ENCODE data around the gene GDPD4.
A peak's percentile ranks its signal among the peaks of the same experiment; 100 is the strongest.
"Not testable (repeated sequence)": the region's sequence is repeated elsewhere in the genome, so short reads cannot be mapped to it uniquely, and the experiment has no call there.

GDPD4 gene

DNA sequence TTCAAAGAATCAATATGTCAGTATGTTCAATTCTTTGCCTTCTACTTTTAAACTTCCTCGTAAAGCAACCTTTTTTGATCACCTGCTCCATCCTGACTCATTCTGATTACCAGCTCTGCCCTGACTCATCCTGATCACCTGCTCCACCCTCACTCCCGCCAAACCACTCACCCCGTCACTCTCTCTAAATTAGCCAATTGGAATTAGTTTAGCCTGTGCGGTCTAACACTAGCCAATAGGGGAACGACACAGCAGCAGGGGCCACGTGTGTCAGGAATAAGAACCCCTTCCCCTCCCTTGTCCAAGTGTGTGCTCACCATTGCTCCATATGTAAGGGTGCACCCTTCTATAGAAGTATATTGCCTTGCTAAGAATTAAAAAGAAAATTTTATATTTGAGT lies 1.5 kb downstream of the GDPD4 start:
- CTCF ChIA-PET, result interaction anchor here (1.0 kb wide), 1 partner anchor 13 kb away, joined by 3 read pairs; no protein-coding TSS in a partner anchor
- 92% methylated on average over 4 of the region's 6 CpGs for WGBS (ENCODE audit: insufficient coverage)
- H3K4me1 ChIP-seq (ENCODE audit: control extremely low read depth in 1 of 4, control insufficient read depth in 4 of 4, insufficient read depth in 4 of 4, low read length in 3 of 4); H3K27me3 ChIP-seq (replicated peaks in 2 of 5; ENCODE audit: control insufficient read depth in 4 of 5, insufficient read depth in 5 of 5, low read length in 4 of 5); H3K9me3 ChIP-seq (ENCODE audit: control extremely low read depth in 1 of 5, control insufficient read depth in 4 of 5, insufficient read depth in 2 of 5, low read depth in 1 of 5, low read length in 4 of 5); H3K4me3 ChIP-seq (ENCODE audit: control insufficient read depth in 1 of 7, extremely low read depth in 1 of 7, insufficient read depth in 4 of 7, low read depth in 2 of 7, low read length in 6 of 7); POLR2A ChIA-PET; H3K27ac ChIP-seq (ENCODE audit: insufficient read depth in 1 of 2, low read depth in 1 of 2, low read length in 2 of 2, poor library complexity in 1 of 2, severe bottlenecking in 2 of 2); H3K36me3 ChIP-seq (ENCODE audit: control insufficient read depth in 4 of 4, insufficient read depth in 4 of 4, low read length in 3 of 4): not testable (repeated sequence)
- peak in 1 of 3 donors; percentile 5 for DNase-seq

DNA sequence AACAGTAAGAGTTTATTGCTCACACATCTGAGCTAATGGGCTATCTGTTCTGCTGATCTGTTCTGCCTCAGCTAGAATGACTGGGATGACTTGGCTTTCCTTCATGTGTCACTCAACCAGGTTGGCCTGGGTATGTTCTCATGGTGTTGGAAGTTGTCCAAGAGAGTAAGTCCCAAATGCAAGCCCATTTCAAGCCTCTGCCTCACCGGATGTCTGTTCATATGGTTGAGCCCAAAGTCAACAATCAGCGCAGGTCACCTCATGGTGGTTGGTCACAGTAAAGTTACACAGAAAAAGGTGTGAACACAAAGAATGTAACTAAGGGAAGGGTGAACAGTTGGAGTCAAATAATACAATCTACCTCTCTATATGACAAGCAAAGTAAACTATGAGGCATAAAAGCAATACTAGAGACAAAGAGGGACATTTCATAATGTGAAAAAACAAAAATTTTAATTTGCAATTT lies 1.9 kb downstream of the GDPD4 start:
- ChIA-PET CTCF (interaction anchor here (1.0 kb wide), 1 partner anchor 13 kb away, joined by 3 read pairs; no protein-coding TSS in a partner anchor), POLR2A (no interaction called here)
- Histone ChIP-seq H3K4me1 (ENCODE audit: control extremely low read depth in 1 of 4, control insufficient read depth in 4 of 4, insufficient read depth in 4 of 4, low read length in 3 of 4) (no peaks in the 10 kb centered on the region), H3K4me3 (ENCODE audit: control insufficient read depth in 1 of 7, extremely low read depth in 1 of 7, insufficient read depth in 4 of 7, low read depth in 2 of 7, low read length in 6 of 7) (no peak overlapping the region), H3K9me3 (ENCODE audit: control extremely low read depth in 1 of 5, control insufficient read depth in 4 of 5, insufficient read depth in 2 of 5, low read depth in 1 of 5, low read length in 4 of 5) (no peaks in the 10 kb centered on the region), H3K27ac (ENCODE audit: insufficient read depth in 1 of 2, low read depth in 1 of 2, low read length in 2 of 2, poor library complexity in 1 of 2, severe bottlenecking in 2 of 2) (no peak overlapping the region), H3K27me3 (replicated peaks in 2 of 5; ENCODE audit: control insufficient read depth in 4 of 5, insufficient read depth in 5 of 5, low read length in 4 of 5) (no peaks in the 10 kb centered on the region), H3K36me3 (ENCODE audit: control insufficient read depth in 4 of 4, insufficient read depth in 4 of 4, low read length in 3 of 4) (no peaks in the 10 kb centered on the region)
- peak in 1 of 3 donors; percentile 2 for DNase-seq
- WGBS (ENCODE audit: insufficient coverage), result no CpG with 5 or more reads among the region's 2 CpGs

DNA sequence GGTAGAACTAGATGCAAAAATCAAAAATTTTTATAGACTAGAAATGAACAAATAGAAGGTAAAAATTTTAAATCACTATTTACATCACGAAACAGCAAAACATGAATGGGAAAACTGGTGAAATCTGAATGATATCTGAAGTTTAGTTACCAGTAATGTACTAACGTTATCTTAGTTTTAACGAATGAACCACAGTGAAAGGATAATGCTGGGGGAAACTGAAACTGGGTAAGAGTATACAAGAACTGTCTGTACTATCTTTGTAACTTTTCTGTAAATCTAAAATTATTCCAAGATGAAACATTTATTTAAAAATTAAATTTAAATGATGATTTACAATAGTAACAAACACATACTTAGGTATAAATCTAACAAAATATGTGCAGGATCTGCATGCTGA lies 7.4 kb downstream of the GDPD4 start:
- peaks cover 0 to 3% (median 0%) of the 10 kb centered on the region in 5 experiments for H3K9me3 ChIP-seq (ENCODE audit: control extremely low read depth in 1 of 5, control insufficient read depth in 4 of 5, insufficient read depth in 2 of 5, low read depth in 1 of 5, low read length in 4 of 5)
- H3K4me3 ChIP-seq (ENCODE audit: control insufficient read depth in 1 of 7, extremely low read depth in 1 of 7, insufficient read depth in 4 of 7, low read depth in 2 of 7, low read length in 6 of 7), result no peak overlapping the region

DNA sequence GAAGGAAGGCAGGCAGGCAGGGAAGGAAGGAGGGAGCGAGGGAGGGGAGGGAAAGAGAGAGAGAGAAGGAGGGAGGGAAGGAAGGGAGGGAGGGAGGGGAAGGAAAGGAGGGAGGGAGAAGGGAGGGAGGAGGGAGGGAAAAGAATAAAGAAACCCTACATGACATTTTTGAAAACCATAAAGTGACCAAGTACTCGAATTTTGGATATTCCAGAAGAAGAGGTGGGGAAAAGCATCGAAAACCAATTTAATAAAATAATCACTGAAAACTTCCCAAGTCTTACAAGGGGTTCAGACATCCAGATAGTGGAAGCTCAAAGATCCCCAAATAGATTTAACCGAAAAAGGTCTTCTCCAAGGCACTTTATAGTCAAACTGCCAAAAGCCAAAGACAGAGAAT lies 11.7 kb downstream of the GDPD4 start:
- WGBS (ENCODE audit: insufficient coverage), result no CpG with 5 or more reads among the region's 4 CpGs
- H3K9me3 ChIP-seq (ENCODE audit: control extremely low read depth in 1 of 5, control insufficient read depth in 4 of 5, insufficient read depth in 2 of 5, low read depth in 1 of 5, low read length in 4 of 5), result peaks cover 0 to 3% (median 0%) of the 10 kb centered on the region in 5 experiments
- no peaks in the 10 kb centered on the region for H3K27me3 ChIP-seq (replicated peaks in 2 of 5; ENCODE audit: control insufficient read depth in 4 of 5, insufficient read depth in 5 of 5, low read length in 4 of 5)
- no peaks in the 10 kb centered on the region for H3K36me3 ChIP-seq (ENCODE audit: control insufficient read depth in 4 of 4, insufficient read depth in 4 of 4, low read length in 3 of 4)
- H3K4me3 ChIP-seq (ENCODE audit: control insufficient read depth in 1 of 7, extremely low read depth in 1 of 7, insufficient read depth in 4 of 7, low read depth in 2 of 7, low read length in 6 of 7), result no peak overlapping the region
- H3K4me1 ChIP-seq (ENCODE audit: control extremely low read depth in 1 of 4, control insufficient read depth in 4 of 4, insufficient read depth in 4 of 4, low read length in 3 of 4), result no peaks in the 10 kb centered on the region
- POLR2A ChIA-PET, result no interaction called here
- no peak for DNase-seq
- CTCF ChIA-PET, result no interaction called here
- no peak overlapping the region for H3K27ac ChIP-seq (ENCODE audit: insufficient read depth in 1 of 2, low read depth in 1 of 2, low read length in 2 of 2, poor library complexity in 1 of 2, severe bottlenecking in 2 of 2)

More for the DNA sequence above, 7.4 kb downstream of the GDPD4 start:
- H3K36me3 ChIP-seq (ENCODE audit: control insufficient read depth in 4 of 4, insufficient read depth in 4 of 4, low read length in 3 of 4), result no peaks in the 10 kb centered on the region
- H3K4me1 ChIP-seq (ENCODE audit: control extremely low read depth in 1 of 4, control insufficient read depth in 4 of 4, insufficient read depth in 4 of 4, low read length in 3 of 4), result no peaks in the 10 kb centered on the region
- ChIA-PET CTCF (no interaction called here), POLR2A (no interaction called here)
- WGBS (ENCODE audit: insufficient coverage), result no CpG with 5 or more reads among the region's 3 CpGs
- no peaks in the 10 kb centered on the region for H3K27me3 ChIP-seq (replicated peaks in 2 of 5; ENCODE audit: control insufficient read depth in 4 of 5, insufficient read depth in 5 of 5, low read length in 4 of 5)
- no peak for DNase-seq
- H3K27ac ChIP-seq (ENCODE audit: insufficient read depth in 1 of 2, low read depth in 1 of 2, low read length in 2 of 2, poor library complexity in 1 of 2, severe bottlenecking in 2 of 2), result no peak overlapping the region

DNA sequence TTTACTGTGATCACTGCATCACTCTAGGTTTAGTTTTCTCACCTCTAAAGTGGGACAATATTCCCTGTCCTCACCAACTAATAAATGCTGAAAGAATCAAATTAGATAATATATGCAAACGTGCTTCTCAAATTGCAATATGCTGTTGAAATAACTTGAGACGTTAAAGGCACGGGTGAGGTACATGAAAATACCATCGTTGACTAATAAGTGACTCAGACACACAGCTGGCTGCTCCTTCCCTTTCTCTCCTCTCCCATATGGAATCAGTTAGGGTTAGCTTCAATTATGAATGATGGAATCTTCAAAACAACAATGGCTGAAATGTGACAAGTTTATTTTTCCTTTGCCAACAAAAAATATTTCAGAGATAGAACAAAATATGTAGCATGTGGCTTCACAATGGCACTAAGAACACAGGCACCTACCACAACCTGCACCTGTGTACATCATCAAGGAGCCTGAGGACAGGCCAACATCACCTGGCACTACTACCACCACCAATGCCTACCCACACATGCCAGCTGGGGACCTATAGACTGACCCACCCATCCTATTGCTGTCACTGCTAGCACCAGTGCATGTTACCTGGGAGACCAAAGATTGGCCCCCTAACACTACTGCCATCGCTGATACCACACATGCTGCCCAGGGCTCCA lies 13.7 kb downstream of the GDPD4 start:
- WGBS (ENCODE audit: insufficient coverage), result 96% methylated on average over 5 of the region's 5 CpGs
- DNase-seq, result no peak
- no peaks in the 10 kb centered on the region for H3K4me1 ChIP-seq (ENCODE audit: control extremely low read depth in 1 of 4, control insufficient read depth in 4 of 4, insufficient read depth in 4 of 4, low read length in 3 of 4)
- no peak overlapping the region for H3K27ac ChIP-seq (ENCODE audit: insufficient read depth in 1 of 2, low read depth in 1 of 2, low read length in 2 of 2, poor library complexity in 1 of 2, severe bottlenecking in 2 of 2)
- H3K36me3 ChIP-seq (ENCODE audit: control insufficient read depth in 4 of 4, insufficient read depth in 4 of 4, low read length in 3 of 4), result no peaks in the 10 kb centered on the region
- no peaks in the 10 kb centered on the region for H3K9me3 ChIP-seq (ENCODE audit: control extremely low read depth in 1 of 5, control insufficient read depth in 4 of 5, insufficient read depth in 2 of 5, low read depth in 1 of 5, low read length in 4 of 5)
- H3K27me3 ChIP-seq (replicated peaks in 2 of 5; ENCODE audit: control insufficient read depth in 4 of 5, insufficient read depth in 5 of 5, low read length in 4 of 5), result no peaks in the 10 kb centered on the region
- ChIA-PET CTCF (no interaction called here), POLR2A (no interaction called here)
- no peak overlapping the region for H3K4me3 ChIP-seq (ENCODE audit: control insufficient read depth in 1 of 7, extremely low read depth in 1 of 7, insufficient read depth in 4 of 7, low read depth in 2 of 7, low read length in 6 of 7)

DNA sequence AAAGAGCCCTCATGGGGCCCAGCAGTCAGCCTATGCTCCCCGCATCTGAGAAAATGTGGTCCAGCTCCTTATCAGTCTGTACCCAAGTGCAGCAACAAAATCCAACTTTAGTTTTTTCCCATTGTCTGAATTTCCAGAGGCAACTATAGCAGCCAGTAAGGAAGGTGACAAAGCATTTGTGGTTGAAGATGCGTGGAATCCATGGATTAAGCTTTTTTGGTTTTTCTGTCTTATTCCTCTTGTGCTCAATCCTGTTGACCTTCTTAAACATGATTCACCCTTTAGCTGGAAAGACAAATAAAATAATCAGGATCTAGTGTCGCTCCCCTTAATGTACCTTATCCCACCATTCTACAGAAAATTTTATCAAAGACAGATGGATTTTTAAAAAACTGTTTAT lies 14.3 kb downstream of the GDPD4 start:
- CTCF ChIA-PET, result no interaction called here
- DNase-seq, result no peak
- H3K4me3 ChIP-seq (ENCODE audit: control insufficient read depth in 1 of 7, extremely low read depth in 1 of 7, insufficient read depth in 4 of 7, low read depth in 2 of 7, low read length in 6 of 7), result no peak overlapping the region

DNA sequence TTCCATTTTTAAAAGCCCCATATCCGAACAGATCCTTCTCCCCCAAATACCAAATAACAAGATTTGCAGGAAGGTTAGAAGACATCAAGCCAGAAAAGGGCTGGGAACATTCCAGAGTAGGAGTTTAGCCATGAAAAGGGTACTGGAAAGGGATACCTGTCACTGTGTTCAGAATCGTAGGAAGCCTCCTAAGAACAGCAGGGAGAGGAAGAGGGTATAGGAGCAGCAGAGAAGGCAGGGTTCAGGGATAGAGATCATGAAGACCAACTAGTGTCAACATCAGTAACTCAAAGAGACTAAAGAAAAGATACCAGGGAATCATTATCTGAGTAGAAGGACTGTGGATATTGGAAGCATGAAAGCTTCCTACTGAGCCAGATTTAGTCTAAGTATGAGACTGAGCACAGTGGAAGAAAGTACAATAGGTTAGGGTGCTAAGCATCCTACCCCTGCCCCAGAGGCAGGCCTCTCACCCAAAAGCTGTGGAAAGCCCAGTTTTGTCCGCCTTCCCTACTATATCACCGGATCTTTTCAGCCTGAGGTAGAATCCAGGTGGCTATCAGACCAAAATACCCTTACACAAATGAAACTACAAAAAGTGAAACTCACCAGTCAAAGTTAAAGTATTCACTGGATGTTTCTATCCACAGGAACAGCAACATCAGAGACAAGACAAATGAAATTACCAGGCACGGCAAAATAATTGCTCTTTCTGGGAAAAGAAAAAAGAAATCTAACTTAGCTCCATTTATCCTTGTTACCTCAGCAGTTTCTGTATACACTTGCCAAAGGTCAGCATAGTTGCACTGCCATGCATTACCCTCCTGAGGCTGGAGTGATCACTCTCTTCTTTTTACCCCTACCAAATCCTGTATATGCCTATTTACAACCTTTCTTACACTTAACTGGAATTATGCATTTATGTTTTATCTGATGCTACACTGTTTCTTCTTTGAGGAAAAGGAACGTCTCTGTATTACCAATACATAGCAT lies 16.7 kb downstream of the GDPD4 start:
- no peak overlapping the region for H3K4me3 ChIP-seq (ENCODE audit: control insufficient read depth in 1 of 7, extremely low read depth in 1 of 7, insufficient read depth in 4 of 7, low read depth in 2 of 7, low read length in 6 of 7)
- no peak overlapping the region for H3K27ac ChIP-seq (ENCODE audit: insufficient read depth in 1 of 2, low read depth in 1 of 2, low read length in 2 of 2, poor library complexity in 1 of 2, severe bottlenecking in 2 of 2)
- no peaks in the 10 kb centered on the region for H3K27me3 ChIP-seq (replicated peaks in 2 of 5; ENCODE audit: control insufficient read depth in 4 of 5, insufficient read depth in 5 of 5, low read length in 4 of 5)
- no peak for DNase-seq
- POLR2A ChIA-PET, result no interaction called here
- WGBS (ENCODE audit: insufficient coverage), result 100% methylated on average over 2 of the region's 6 CpGs
- peaks cover 0 to 9% (median 0%) of the 10 kb centered on the region in 4 experiments for H3K4me1 ChIP-seq (ENCODE audit: control extremely low read depth in 1 of 4, control insufficient read depth in 4 of 4, insufficient read depth in 4 of 4, low read length in 3 of 4)
- H3K36me3 ChIP-seq (ENCODE audit: control insufficient read depth in 4 of 4, insufficient read depth in 4 of 4, low read length in 3 of 4), result no peaks in the 10 kb centered on the region
- H3K9me3 ChIP-seq (ENCODE audit: control extremely low read depth in 1 of 5, control insufficient read depth in 4 of 5, insufficient read depth in 2 of 5, low read depth in 1 of 5, low read length in 4 of 5), result peaks cover 0 to 3% (median 0%) of the 10 kb centered on the region in 5 experiments
- CTCF ChIA-PET, result interaction anchor here (0.9 kb wide), 1 partner anchor 9 kb away, joined by 3 read pairs; no protein-coding TSS in a partner anchor

More for the DNA sequence above, 14.3 kb downstream of the GDPD4 start:
- Histone ChIP-seq H3K9me3 (ENCODE audit: control extremely low read depth in 1 of 5, control insufficient read depth in 4 of 5, insufficient read depth in 2 of 5, low read depth in 1 of 5, low read length in 4 of 5) (no peaks in the 10 kb centered on the region), H3K27ac (ENCODE audit: insufficient read depth in 1 of 2, low read depth in 1 of 2, low read length in 2 of 2, poor library complexity in 1 of 2, severe bottlenecking in 2 of 2) (no peak overlapping the region), H3K36me3 (ENCODE audit: control insufficient read depth in 4 of 4, insufficient read depth in 4 of 4, low read length in 3 of 4) (no peaks in the 10 kb centered on the region), H3K4me1 (ENCODE audit: control extremely low read depth in 1 of 4, control insufficient read depth in 4 of 4, insufficient read depth in 4 of 4, low read length in 3 of 4) (no peaks in the 10 kb centered on the region), H3K27me3 (replicated peaks in 2 of 5; ENCODE audit: control insufficient read depth in 4 of 5, insufficient read depth in 5 of 5, low read length in 4 of 5) (no peaks in the 10 kb centered on the region)
- WGBS (ENCODE audit: insufficient coverage), result no CpG with 5 or more reads among the region's 3 CpGs
- POLR2A ChIA-PET, result no interaction called here

All from common myeloid progenitor, CD34-positive (primary cell).